GM13976 (cell line): Measurements from ENCODE around the gene LHX6.

ENCODE experiments used
- DNase-seq: peaks from one replicate; pipeline ENCODE4 v3.0.0; 2012; ENCODE audit warnings: low spot score
- CTCF ChIP-seq: IDR thresholded peaks from 2 replicates; pipeline ENCODE4 v1.5.1; 2012; ENCODE audit warnings: borderline replicate concordance, mild to moderate bottlenecking; ENCODE audit not compliant: insufficient read depth; ENCODE audit errors: extremely low read depth, missing control alignments, control extremely low read depth
- in situ Hi-C: fragments of 300-500 bp; cut with MboI; formaldehyde crosslinking; loops from one replicate; pipeline ENCODE4 v1.12.0; 2022; ENCODE audit warnings: low sequenced_read_pairs, mixed read lengths, inconsistent platforms; ENCODE audit not compliant: unreplicated experiment

LHX6 gene

GRCh38 chr9:122228568-122229484, at the start of gene LHX6:
TSS of gene LHX6 (minus strand) at chr9:122228957. CDS start at chr9:122228740, 217 bp downstream.
- in situ Hi-C loops: no loop called here
- peak; percentile 50 for DNase-seq
- TF ChIP-seq CTCF: no peak

DNA sequence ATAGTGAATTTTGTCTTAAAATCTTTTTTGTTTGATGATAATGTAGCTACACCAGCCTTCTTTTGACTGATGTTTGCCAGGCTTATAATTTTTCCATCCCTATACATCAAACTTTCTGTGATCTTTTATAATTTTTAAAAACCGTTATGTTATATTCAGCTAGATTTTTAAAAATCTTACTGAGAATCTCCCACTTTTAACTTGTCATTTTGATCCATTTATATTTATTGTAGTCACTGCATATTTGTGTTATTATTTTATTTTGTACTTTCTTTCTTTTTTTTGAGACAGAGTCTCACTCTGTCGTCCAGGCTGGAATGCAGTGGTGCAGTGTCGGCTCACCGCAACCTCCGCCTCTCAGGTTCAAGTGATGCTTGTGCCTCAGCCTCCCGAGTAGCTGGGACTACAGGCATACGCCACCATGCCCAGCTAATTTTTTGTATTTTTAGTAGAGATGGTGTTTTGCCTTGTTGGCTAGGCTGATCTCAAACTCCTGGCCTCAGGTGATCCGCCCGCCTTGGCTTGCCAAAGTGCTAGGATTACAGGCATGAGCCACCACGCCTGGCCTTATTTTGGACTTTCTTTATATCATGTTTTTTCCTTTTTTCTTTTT, 48.6 kb upstream of the LHX6 start:
- in situ Hi-C loops: no loop called here
- no peak for DNase-seq
- TF ChIP-seq CTCF: no peak

GRCh38 chr9:122276096-122276495, 47.3 kb upstream of the LHX6 start:
- TF ChIP-seq CTCF: no peak
- DNase-seq: no peak
- in situ Hi-C loops: no loop called here

- TF ChIP-seq CTCF: no peak
- no peak for DNase-seq
- in situ Hi-C loops: no loop called here
These were observed 45.3 kb upstream of the LHX6 start for GRCh38 chr9:122274055-122274454.

DNA sequence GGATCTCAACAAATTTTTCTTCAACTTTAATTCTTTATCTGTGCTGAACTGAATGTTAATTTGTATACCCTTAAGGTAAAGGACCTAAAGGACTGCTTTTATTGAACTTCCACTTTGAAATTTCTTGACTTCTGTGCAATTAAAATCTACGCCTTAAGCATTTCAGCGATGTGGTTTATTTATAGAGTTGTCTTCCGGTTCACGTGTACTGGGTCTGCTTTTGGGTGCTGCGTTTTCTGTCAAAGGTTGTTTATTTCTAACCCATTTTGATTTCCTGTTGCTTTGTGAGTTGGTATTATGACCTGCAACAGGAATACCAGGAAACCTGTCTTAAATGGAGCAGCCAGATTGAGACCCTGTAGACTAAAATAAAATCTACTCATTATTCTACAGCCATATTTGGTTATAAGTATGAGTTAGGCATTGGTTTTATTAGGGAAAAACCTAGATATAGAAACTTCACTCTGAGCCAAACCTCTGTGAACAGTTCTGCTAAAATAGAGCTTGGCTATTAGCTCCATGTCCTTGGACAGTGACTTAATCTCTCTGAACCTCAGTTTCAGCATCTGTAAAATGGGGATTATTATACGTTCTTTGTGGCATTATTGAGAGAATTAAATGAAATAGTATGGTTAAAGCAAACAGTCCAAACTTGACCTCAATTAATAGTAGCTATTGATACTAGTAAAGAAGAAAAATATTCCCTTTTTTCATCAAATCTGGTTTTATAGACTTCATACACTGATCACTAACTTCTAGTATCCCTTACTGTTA, 39.5 kb upstream of the LHX6 start:
- in situ Hi-C loops: no loop called here
- no peak for TF ChIP-seq CTCF
- DNase-seq: no peak

GRCh38 chr9:122265149-122265915, 36.6 kb upstream of the LHX6 start:
- peak; percentile 60 for DNase-seq
- no peak for TF ChIP-seq CTCF
- in situ Hi-C loops: no loop called here
